HFF-Myc (cell line): ENCODE results near the gene LRRC14B.

Experiments
- DNase-seq: peaks from one replicate; pipeline ENCODE4 v3.0.0-alpha.2; 2011; ENCODE audit warnings: low read depth; ENCODE audit errors: extremely low read depth
- H3K4me3 ChIP-seq: replicated peaks from 2 replicates; pipeline ENCODE4 v1.5.1; 2011; ENCODE audit warnings: low read depth, mild to moderate bottlenecking, control low read depth, low read length
- CTCF ChIP-seq: IDR thresholded peaks from 2 replicates; pipeline ENCODE4 v1.5.1; 2012; ENCODE audit warnings: mild to moderate bottlenecking, low read depth, low read length, control low read depth; ENCODE audit errors: missing control alignments

LRRC14B gene

GRCh38 chr5:181160-181559, 10.1 kb upstream of the LRRC14B start:
- DNase-seq = no peak
- no peak overlapping the region for H3K4me3 ChIP-seq
- TF ChIP-seq CTCF = no peak

- no peak for TF ChIP-seq CTCF
- no peak overlapping the region for H3K4me3 ChIP-seq
- no peak for DNase-seq
These were observed 9.7 kb upstream of the LRRC14B start for GRCh38 chr5:181566-181965.

GRCh38 chr5:182126-182525, 9.2 kb upstream of the LRRC14B start:
- no peak for DNase-seq
- TF ChIP-seq CTCF = no peak

GRCh38 chr5:184471-184870, 6.8 kb upstream of the LRRC14B start:
- H3K4me3 ChIP-seq = no peak overlapping the region
- no peak for DNase-seq
- no peak for TF ChIP-seq CTCF

More at GRCh38 chr5:182126-182525, 9.2 kb upstream of the LRRC14B start:
- H3K4me3 ChIP-seq = no peak overlapping the region

GRCh38 chr5:185095-186070, 5.9 kb upstream of the LRRC14B start:
- TF ChIP-seq CTCF = no peak
- DNase-seq = no peak
- H3K4me3 ChIP-seq = no peak overlapping the region

GRCh38 chr5:186091-187041, 4.9 kb upstream of the LRRC14B start:
- TF ChIP-seq CTCF = no peak
- no peak overlapping the region for H3K4me3 ChIP-seq
- DNase-seq = no peak
